DOHH2 (cell line): ENCODE measurements around the gene ARMC9.

Source experiments
- H3F3A ChIP-seq: fragments of 200-600 bp; sonication (generic), shearing (Covaris generic); 2 replicates; pipeline ENCODE4 v1.6.0; 2016; ENCODE audit warnings: antibody characterized with exemption, mild to moderate bottlenecking; ENCODE audit not compliant: control insufficient read depth, insufficient read depth
- H3K27ac ChIP-seq: fragments of 200-600 bp; sonication (generic); 2 replicates; pipeline ENCODE4 v1.5.1; 2014; ENCODE audit warnings: low read depth, mild to moderate bottlenecking, low read length, moderate library complexity
- H3K27me3 ChIP-seq: fragments of 200-600 bp; sonication (generic); 2 replicates; pipeline ENCODE4 v1.6.1; 2014; ENCODE audit warnings: mild to moderate bottlenecking, low read length, mixed read lengths; ENCODE audit not compliant: control insufficient read depth
- H3K36me3 ChIP-seq: fragments of 200-600 bp; sonication (generic); 2 replicates; pipeline ENCODE4 v1.6.1; 2014; ENCODE audit warnings: mild to moderate bottlenecking, low read length, moderate library complexity, mixed read lengths; ENCODE audit not compliant: control insufficient read depth
- H3K4me1 ChIP-seq: fragments of 200-600 bp; sonication (generic); 2 replicates; pipeline ENCODE4 v1.6.1; 2014; ENCODE audit warnings: mild to moderate bottlenecking, low read length, mixed read lengths; ENCODE audit not compliant: control insufficient read depth
- H3K4me2 ChIP-seq: fragments of 200-600 bp; sonication (generic); 2 replicates; pipeline ENCODE4 v1.6.0; 2014; ENCODE audit warnings: mild to moderate bottlenecking, low read length, moderate library complexity
- H3K4me3 ChIP-seq: fragments of 200-600 bp; sonication (generic); 2 replicates; pipeline ENCODE4 v1.5.1; 2014; ENCODE audit warnings: mild to moderate bottlenecking, low read length, mixed read lengths
- H3K79me2 ChIP-seq: fragments of 200-600 bp; sonication (generic); 2 replicates; pipeline ENCODE4 v1.6.1; 2014; ENCODE audit warnings: mild to moderate bottlenecking, low read length, mixed read lengths; ENCODE audit not compliant: control insufficient read depth
- H3K9me2 ChIP-seq: fragments of 200-600 bp; sonication (generic); replicated peaks from 2 replicates; pipeline ENCODE4 v1.6.1; 2014; ENCODE audit warnings: mild to moderate bottlenecking, low read length, mixed read lengths; ENCODE audit not compliant: control insufficient read depth
- H3K9me3 ChIP-seq: fragments of 200-600 bp; sonication (generic); 2 replicates; pipeline ENCODE4 v1.6.1; 2014; ENCODE audit warnings: antibody characterized with exemption, low read length, mixed read lengths; ENCODE audit not compliant: control insufficient read depth, insufficient read depth
- H4K20me1 ChIP-seq: fragments of 200-600 bp; sonication (generic); 2 replicates; pipeline ENCODE4 v1.6.0; 2014; ENCODE audit warnings: low read depth, mild to moderate bottlenecking, antibody characterized with exemption, low read length, moderate library complexity; ENCODE audit not compliant: control insufficient read depth, insufficient read depth
- EZH2phosphoT487 ChIP-seq: fragments of 200-600 bp; sonication (generic); IDR thresholded peaks from 2 replicates; pipeline ENCODE4 v1.6.1; 2017; ENCODE audit warnings: borderline replicate concordance, mild to moderate bottlenecking, antibody characterized with exemption, low read length, moderate library complexity, mixed read lengths
- TF ChIP-seq, protein P1 (sequence below): fragments of 200-600 bp; sonication (generic); IDR thresholded peaks from one replicate; pipeline ENCODE4 v1.5.1; 2014; ENCODE audit warnings: antibody characterized with exemption, mild to moderate bottlenecking, low read depth, low read length; ENCODE audit not compliant: poor library complexity, severe bottlenecking

The ARMC9 gene

DNA sequence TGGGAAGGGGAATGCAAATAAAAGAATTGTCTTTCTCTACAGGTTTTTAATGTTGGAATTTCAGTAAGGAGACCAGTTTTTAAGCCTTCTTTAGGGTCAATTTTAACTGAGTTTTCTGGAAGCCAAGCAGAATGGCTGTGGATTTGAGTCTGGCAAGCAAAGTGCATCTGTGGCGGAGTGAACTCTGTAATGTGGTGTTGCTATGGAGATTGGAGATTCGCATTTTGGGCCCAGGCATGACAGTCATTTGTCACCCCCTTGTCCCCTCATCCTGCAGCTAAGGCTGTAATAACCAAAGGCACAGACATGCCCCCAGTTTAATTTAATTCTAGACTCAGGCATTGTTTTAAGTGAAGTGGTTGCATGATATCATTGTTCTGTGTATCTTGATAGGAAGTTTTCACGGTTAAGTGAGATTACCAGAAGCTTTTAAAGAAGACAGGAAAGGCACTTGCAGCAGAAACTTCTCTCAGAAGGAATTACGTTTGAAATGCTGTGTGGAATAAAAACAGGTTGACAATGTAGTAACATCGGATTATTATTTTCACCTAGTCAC lies 30.6 kb downstream of the ARMC9 start:
- Histone ChIP-seq H3K4me2 (peak overlapping the region; percentile 85), H3K9me3 (no peaks in the 10 kb centered on the region), H3K4me1 (peaks cover 45% of the 10 kb centered on the region), H3K36me3 (no peaks in the 10 kb centered on the region), H3K79me2 (no peaks in the 10 kb centered on the region), H4K20me1 (no peaks in the 10 kb centered on the region), H3K27me3 (no peaks in the 10 kb centered on the region), H3K27ac (peak overlapping the region; percentile 80), H3K4me3 (peak overlapping the region; percentile 58), H3F3A (peaks cover 11% of the 10 kb centered on the region), H3K9me2 (no peaks in the 10 kb centered on the region)
- TF ChIP-seq, protein P1, sequence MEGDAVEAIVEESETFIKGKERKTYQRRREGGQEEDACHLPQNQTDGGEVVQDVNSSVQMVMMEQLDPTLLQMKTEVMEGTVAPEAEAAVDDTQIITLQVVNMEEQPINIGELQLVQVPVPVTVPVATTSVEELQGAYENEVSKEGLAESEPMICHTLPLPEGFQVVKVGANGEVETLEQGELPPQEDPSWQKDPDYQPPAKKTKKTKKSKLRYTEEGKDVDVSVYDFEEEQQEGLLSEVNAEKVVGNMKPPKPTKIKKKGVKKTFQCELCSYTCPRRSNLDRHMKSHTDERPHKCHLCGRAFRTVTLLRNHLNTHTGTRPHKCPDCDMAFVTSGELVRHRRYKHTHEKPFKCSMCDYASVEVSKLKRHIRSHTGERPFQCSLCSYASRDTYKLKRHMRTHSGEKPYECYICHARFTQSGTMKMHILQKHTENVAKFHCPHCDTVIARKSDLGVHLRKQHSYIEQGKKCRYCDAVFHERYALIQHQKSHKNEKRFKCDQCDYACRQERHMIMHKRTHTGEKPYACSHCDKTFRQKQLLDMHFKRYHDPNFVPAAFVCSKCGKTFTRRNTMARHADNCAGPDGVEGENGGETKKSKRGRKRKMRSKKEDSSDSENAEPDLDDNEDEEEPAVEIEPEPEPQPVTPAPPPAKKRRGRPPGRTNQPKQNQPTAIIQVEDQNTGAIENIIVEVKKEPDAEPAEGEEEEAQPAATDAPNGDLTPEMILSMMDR = no peak

DNA sequence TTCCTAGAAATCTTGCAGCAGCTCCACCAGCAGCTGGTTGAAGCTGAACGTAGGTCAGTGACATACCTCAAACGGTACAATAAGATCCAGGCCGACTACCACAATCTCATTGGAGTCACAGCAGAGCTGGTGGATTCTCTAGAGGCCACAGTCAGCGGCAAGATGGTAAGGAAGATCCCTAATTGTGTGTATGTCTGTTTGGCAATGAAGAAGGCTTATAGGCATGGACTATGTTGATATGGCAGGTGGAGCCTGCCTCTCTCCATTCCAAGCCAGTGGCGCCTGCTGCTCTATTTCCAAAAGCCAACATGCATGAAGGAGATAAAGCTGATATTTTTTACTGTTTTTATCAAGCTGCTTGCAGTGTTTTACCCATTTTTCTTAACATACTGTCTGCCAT lies 36.8 kb downstream of the ARMC9 start:
- Histone ChIP-seq H3K79me2 (no peaks in the 10 kb centered on the region), H3K27ac (no peak overlapping the region), H3F3A (no peaks in the 10 kb centered on the region), H4K20me1 (no peaks in the 10 kb centered on the region), H3K9me2 (no peaks in the 10 kb centered on the region), H3K4me3 (no peak overlapping the region), H3K4me2 (no peak overlapping the region), H3K4me1 (peaks cover 13% of the 10 kb centered on the region), H3K36me3 (no peaks in the 10 kb centered on the region), H3K27me3 (no peaks in the 10 kb centered on the region), H3K9me3 (no peaks in the 10 kb centered on the region)
- TF ChIP-seq, protein P1 = no peak
- TF ChIP-seq EZH2phosphoT487 = no peak

DNA sequence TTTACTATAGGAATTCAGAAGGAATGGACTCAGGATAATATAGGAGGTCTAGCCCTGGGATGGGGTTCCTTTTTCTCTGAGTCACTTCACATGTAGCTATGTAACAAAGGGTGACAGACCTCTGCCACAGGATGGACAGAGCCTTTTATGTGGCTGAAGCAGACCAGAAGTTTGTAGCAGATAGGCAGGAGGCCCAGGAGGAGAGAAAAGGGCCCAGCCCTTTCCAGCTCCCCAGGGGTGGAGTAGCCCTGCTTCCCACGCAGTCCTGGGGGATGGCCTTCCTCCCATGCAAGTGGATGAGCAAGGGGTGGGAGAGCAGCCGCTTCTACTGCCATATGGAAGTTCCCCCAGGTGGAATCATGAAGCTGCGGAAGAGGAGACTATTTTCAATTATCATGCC lies 40.3 kb downstream of the ARMC9 start:
- Histone ChIP-seq H3K27ac (no peak overlapping the region), H3K4me1 (0 out of 2 replicates have a peak, but pooled peaks cover 4% of the 10 kb centered on the region), H3K36me3 (no peaks in the 10 kb centered on the region), H4K20me1 (no peaks in the 10 kb centered on the region), H3K9me3 (no peaks in the 10 kb centered on the region), H3K79me2 (no peaks in the 10 kb centered on the region), H3K4me3 (no peak overlapping the region), H3K9me2 (no peaks in the 10 kb centered on the region), H3K4me2 (no peak overlapping the region), H3F3A (no peaks in the 10 kb centered on the region), H3K27me3 (no peaks in the 10 kb centered on the region)
- TF ChIP-seq, protein P1 = no peak
- no peak for TF ChIP-seq EZH2phosphoT487

DNA sequence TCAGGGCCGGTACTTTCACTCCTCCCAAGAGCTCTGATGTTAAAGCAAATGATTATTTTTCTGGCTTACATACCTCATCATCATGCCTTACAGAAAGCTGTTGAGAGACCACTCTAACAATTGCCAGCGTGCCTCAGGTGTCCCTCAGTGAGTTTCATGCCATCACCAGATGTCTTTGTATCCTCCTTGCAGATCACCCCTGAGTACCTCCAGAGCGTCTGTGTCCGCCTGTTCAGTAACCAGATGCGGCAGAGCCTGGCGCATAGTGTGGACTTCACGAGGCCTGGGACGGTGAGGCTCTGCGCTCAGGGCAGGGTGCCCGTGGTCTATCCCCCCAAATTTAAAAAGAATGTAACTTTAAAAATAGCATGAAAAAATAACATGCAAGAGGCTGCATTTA lies 41.3 kb downstream of the ARMC9 start:
- H3K36me3 ChIP-seq = no peaks in the 10 kb centered on the region
- H3K27me3 ChIP-seq = no peaks in the 10 kb centered on the region
- no peaks in the 10 kb centered on the region for H4K20me1 ChIP-seq
- no peaks in the 10 kb centered on the region for H3K9me2 ChIP-seq
- H3K79me2 ChIP-seq = no peaks in the 10 kb centered on the region
- 0 out of 2 replicates have a peak, but pooled peaks cover 4% of the 10 kb centered on the region for H3K4me1 ChIP-seq
- no peak overlapping the region for H3K4me2 ChIP-seq
- H3K27ac ChIP-seq = no peak overlapping the region
- no peaks in the 10 kb centered on the region for H3F3A ChIP-seq
- no peaks in the 10 kb centered on the region for H3K9me3 ChIP-seq
- no peak overlapping the region for H3K4me3 ChIP-seq
- TF ChIP-seq EZH2phosphoT487 = no peak
- TF ChIP-seq, protein P1 = no peak
